Stomach (tissue), 4 donors: ENCODE measurements around the gene LYL1.

Experiments used
- CTCF ChIP-seq, 7 experiments: fragments of 450-650 bp in 4 of 7; fragments of 200-600 bp in 3 of 7; sonication (generic) in 3 of 7; IDR thresholded peaks; one replicate each; pipeline ENCODE4 v1.5.1; 2016 to 2019; ENCODE audit warnings: antibody characterized with exemption in 7 of 7, control low read depth in 2 of 7, mild to moderate bottlenecking in 1 of 7
- EP300 ChIP-seq: sonication (generic); formaldehyde crosslinking; IDR thresholded peaks from one replicate; pipeline ENCODE4 v1.6.1; 2017; ENCODE audit warnings: antibody characterized with exemption
- POLR2A ChIP-seq, 4 donors: fragments of 450-650 bp; IDR thresholded peaks; one replicate each; pipeline ENCODE4 v1.6.1; 2016; ENCODE audit warnings: antibody characterized with exemption in 4 of 4, control low read depth in 2 of 4, mild to moderate bottlenecking in 1 of 4, moderate library complexity in 1 of 4

GRCh38 chr19:13053238-13053637 is 49.4 kb downstream of the LYL1 start:
- TF ChIP-seq CTCF (IDR thresholded peaks at IDR 0.05) (no peak), EP300 (no peak), POLR2A (IDR thresholded peaks at IDR 0.05) (no peak)
